GM12865 (cell line): ENCODE data around the gene PPP1R3D.

Experiments used
- DNase-seq: peaks from one replicate; pipeline ENCODE4 v3.0.0; 2010; ENCODE audit warnings: low read depth
- H3K4me3 ChIP-seq: 2 replicates; pipeline ENCODE4 v1.5.1; 2011; ENCODE audit warnings: mild to moderate bottlenecking, low read depth, low read length, control low read depth
- CTCF ChIP-seq: IDR thresholded peaks from 2 replicates; pipeline ENCODE4 v1.5.1; 2011; ENCODE audit warnings: low read length, control low read depth, low read depth, inconsistent platforms; ENCODE audit not compliant: insufficient read depth; ENCODE audit errors: missing control alignments

Gene PPP1R3D

GRCh38 chr20:59949911-59950310 is 9.8 kb upstream of the PPP1R3D start:
- no peak for DNase-seq

GRCh38 chr20:59948828-59949720 is 9.0 kb upstream of the PPP1R3D start:
- DNase-seq = peak; percentile 67
- TF ChIP-seq CTCF = peak; percentile 56
- no peak overlapping the region for H3K4me3 ChIP-seq

More at GRCh38 chr20:59949911-59950310, 9.8 kb upstream of the PPP1R3D start:
- no peak for TF ChIP-seq CTCF
- no peak overlapping the region for H3K4me3 ChIP-seq

- H3K4me3 ChIP-seq = no peak overlapping the region
- TF ChIP-seq CTCF = no peak
- DNase-seq = no peak
Observed at GRCh38 chr20:59948212-59948611, 8.1 kb upstream of the PPP1R3D start.

- TF ChIP-seq CTCF = no peak
- no peak overlapping the region for H3K4me3 ChIP-seq
- no peak for DNase-seq
Observed at GRCh38 chr20:59947376-59947775, 7.3 kb upstream of the PPP1R3D start.

- TF ChIP-seq CTCF = no peak
- no peak for DNase-seq
- H3K4me3 ChIP-seq = no peak overlapping the region
Observed at GRCh38 chr20:59945731-59946130, 5.6 kb upstream of the PPP1R3D start.

- TF ChIP-seq CTCF = no peak
- H3K4me3 ChIP-seq = no peak overlapping the region
- DNase-seq = no peak
Observed at GRCh38 chr20:59945175-59945574, 5.1 kb upstream of the PPP1R3D start.

- no peak overlapping the region for H3K4me3 ChIP-seq
- DNase-seq = no peak
- no peak for TF ChIP-seq CTCF
Observed at GRCh38 chr20:59944726-59945125, 4.6 kb upstream of the PPP1R3D start.
